GM18502 (cell line): ENCODE results near the gene PARD3B.

ENCODE experiments used
- ATAC-seq: cut with Tn5 transposase; IDR thresholded peaks from one replicate; pipeline ENCODE4 v1.9.1; 2021; ENCODE audit warnings: mild to moderate bottlenecking; ENCODE audit not compliant: unreplicated experiment, poor library complexity

PARD3B gene

DNA sequence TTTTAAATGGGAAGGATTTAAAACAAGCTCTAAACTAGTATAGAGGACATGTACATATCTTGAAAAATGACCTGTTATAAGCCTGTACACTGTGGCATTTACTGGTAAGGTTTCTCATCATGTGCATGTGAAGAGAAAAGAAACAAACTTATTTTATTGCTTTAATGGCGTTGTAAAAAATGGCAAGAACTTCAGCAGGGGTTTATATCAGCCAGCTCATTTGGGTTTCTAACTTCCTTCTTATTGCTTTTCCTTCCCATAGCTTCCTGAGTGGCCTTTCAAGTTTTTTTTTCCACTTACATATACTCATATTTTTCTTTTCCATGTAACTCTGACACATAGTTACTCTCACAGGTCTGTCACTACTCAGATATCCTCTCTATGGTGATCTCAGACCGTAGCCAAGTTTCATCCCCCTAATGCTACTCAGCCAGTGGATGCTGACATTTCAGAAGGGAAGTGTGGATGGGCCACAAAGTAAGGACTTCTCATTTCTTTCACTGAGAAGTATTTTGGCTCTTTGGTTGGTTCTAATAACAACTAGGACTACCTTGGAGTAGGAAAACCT lies 198.2 kb downstream of the PARD3B start:
- no peak for ATAC-seq

DNA sequence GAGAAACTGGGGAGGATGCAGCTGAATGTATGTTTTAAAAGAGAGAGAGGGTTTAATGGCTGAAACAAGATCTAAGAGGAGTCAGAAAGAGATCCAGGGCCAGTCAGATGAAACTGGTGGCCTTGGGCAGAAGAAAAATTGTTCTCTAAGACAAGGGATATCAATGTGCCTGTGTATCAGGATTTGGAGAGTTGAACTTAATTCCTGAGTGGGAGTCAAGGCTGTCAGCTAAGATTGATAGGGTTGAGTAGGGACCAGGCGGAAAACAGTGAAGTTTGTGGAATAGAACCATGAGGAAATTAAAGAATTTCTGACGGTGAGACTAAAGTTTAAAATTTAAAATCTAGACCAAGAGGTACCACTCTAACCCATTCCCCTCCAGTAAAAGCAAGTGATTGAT lies 199.2 kb downstream of the PARD3B start:
- ATAC-seq = no peak

DNA sequence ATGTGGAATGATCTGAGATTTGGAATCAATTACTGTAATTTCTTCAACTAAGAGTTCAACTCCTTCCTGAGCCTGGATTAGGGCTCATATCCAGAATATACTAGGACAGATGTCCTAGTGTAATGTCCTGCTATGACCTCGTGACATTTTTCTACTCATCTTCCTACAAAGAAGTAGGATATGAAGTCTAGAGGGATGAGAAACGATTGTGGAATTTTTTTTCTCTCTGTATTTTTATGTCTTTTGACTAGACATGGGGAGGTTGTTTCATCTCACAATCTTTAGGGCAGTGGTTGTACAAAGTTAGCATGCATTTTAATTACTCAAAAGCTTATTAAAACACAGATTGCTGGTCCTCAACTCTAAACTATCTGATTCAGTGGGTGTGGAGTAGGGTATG lies 203.0 kb downstream of the PARD3B start:
- no peak for ATAC-seq

DNA sequence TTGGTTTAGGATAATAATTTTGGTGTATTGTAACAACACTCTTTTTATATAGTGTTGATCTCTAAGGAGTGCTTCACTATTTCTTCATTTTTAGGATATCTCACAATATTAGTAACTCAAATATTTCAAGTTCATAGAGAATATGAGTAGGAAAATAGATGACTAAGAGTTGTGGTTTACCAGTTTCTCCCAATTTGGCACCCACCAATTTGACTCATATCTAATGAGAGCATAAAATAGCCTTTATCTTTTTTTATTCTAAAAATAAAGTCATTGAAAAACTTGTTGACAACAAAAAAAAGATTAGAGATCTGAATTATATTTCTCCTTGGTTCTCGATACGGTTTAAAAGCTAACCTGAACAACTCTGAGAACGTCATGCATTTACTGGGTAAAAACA lies 204.0 kb downstream of the PARD3B start:
- no peak for ATAC-seq

DNA sequence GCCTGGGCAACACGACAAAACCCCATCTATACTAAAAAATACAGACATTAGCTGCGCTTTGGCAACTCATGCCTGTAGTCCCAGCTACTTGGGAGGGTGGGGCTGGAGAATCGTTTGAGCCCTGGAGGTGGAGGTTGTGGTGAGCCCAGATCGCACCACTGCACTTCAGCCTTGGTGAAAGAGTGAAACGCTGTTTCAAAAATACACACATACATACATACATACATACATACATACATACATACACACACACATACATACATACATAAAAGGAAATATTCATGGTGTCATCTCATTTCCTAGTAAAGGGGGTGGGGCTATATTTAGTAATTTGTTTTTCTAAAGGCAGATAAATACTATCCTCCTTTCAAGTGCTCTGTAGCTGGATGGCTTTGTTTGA lies 205.1 kb downstream of the PARD3B start:
- no peak for ATAC-seq

DNA sequence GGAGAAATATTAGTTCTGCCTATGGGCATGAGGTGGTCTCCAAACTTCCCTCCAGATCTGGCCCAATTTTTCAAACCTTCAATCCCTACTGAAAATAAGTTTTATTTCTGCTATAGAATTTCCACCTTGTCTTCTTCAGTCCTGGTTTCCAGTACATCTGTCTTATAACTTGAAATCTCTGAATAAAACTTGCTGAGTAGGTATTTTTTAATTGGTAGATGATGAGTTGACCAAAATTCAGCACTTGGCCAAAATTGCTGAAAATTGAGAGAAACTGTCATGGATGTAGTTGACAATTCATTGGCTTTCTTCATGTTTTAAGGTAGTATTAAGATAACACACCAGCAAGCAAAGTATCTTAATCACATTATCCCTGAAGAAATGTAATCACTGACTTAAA lies 206.2 kb downstream of the PARD3B start:
- ATAC-seq = no peak

DNA sequence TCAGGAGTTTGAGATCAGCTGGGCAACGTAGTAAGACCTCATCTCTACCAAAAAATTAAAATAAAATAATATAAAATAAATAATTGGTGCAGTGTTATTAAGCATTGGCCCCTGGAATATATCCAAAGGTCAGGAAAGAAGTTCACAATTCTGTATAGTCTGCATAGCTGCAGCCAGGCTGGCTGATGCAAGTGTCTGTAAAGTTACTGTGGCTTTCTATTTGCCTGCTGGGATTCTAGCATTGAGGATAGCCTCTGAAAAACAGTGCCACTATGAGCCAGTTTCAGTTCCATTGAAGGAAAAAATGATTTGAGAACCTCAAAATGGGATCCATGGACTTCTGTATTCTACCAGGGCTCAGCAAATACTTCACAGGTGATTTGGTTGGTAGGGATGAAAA lies 208.6 kb downstream of the PARD3B start:
- ATAC-seq = no peak

DNA sequence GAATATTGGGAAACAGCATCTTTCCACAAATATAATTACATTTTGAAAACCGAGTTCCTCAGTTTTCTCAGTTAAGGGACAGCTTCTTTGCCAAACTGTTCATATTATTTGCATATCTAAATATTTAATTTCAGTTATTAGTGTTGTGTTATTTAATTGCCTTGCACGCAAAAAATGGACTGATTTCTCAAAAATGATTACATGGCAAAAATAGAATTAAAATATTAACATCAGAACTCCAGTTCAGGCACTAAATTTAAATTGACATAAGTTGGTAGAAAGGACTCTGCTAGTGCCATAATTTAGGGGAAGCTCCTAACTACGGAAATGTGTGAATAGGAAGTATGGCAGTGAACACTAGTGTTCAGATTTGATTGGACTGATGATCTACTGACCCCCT lies 209.6 kb downstream of the PARD3B start:
- no peak for ATAC-seq

DNA sequence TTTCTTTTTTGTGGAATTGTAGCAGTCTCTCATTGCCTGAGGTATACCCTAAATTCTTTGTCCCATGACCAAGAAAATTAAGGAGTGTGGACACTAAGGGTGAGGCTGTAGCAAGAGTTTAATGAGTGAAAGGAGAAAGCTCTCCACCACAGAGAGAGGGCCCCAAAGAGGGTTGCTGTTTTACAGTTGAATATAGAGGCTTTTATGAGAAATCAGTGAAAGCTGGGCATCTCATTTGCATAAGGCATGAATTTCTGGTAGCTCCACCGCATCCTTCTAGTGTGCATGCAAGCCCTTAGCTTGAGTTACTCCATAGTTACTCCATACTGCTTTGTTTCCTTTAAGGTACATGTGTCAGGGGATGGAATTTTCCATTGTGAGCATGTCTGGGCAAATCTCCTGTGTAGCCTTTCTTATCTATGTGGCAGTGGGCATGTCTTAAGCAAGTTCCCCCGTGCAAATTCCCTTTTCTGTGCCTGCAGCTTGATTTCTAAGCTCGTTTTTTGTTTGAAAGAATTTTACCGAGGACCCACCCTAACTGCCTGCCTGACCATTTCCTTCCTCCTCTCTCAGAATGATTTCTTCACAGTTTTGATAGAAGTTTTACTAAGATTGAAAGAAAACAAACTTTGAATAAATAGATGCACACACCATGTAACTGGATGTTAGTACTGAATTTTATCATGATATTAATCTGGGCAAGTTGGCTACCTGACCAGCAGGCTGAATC lies 218.9 kb downstream of the PARD3B start:
- no peak for ATAC-seq

DNA sequence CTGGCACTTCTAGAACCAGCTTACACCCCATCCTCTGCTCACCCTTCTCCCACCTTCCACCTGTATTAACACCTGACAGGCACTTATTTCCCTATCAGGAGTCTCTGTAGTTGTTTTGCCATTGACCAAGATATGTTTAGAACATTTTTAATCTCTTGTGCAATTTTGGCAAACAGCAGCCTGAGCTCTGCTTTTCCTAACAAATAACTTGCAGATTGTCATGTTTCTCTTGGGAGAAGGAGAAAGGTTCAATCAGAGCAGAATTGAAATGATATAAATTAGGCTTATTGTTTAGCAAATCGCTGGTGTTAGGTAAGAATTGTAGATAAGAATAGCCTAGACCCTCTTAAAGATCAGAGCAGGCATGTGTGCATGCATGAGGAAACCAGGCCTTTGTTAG lies 225.5 kb downstream of the PARD3B start:
- no peak for ATAC-seq

DNA sequence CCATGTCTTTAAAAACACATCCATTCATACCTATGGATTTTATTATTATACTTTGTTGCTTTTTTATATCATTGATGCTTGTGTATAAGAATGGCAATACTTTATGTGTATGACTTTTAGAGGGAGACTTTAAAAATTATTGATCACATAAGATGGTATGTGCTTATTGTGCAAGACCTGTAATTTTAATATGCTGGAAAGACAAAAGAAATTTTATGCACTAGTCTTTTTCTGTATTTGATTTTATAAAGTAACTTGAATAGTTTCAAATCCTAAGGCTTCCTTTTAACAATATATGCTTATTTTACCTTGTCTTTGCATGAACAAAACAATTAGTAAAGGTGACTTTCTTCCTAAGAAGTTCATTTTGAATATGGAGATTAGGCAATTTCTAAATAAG lies 226.4 kb downstream of the PARD3B start:
- no peak for ATAC-seq

DNA sequence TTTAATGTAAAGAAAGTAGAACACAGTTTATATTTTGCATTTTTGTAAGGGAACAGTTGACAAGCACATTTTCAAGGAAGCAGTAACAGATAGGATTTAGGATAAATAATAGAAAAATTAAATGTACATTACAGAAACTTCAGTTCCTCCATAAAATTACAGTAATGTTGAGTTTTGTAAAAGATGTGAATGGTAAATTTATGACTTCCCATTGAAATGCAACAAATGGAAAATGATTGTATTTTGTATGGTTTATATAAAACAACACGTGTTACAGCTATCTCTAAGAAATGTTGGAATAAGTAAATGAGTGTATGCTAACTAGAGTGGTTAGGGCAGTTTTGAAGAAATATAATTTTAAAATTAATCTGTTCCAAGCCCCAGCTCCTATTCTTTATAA lies 227.3 kb downstream of the PARD3B start:
- no peak for ATAC-seq

DNA sequence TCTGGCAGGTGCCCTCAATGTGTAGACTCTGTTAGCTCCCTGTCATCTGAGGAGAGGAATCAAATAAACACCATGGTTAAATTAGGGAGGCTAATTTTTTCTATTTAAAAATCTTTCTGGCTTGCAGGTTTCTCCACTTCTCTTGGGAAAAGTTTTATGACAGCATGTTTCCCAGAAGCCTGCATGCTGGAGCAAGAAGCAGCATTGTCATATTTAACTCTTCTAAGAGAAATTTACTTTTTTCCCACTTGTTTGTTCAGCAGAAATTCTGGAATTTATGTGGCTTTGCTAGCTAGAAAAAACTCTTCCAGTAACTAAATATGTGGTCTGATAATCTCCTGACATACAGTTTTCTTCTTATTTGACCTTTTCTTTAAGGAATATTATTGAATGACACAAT lies 230.5 kb downstream of the PARD3B start:
- no peak for ATAC-seq

DNA sequence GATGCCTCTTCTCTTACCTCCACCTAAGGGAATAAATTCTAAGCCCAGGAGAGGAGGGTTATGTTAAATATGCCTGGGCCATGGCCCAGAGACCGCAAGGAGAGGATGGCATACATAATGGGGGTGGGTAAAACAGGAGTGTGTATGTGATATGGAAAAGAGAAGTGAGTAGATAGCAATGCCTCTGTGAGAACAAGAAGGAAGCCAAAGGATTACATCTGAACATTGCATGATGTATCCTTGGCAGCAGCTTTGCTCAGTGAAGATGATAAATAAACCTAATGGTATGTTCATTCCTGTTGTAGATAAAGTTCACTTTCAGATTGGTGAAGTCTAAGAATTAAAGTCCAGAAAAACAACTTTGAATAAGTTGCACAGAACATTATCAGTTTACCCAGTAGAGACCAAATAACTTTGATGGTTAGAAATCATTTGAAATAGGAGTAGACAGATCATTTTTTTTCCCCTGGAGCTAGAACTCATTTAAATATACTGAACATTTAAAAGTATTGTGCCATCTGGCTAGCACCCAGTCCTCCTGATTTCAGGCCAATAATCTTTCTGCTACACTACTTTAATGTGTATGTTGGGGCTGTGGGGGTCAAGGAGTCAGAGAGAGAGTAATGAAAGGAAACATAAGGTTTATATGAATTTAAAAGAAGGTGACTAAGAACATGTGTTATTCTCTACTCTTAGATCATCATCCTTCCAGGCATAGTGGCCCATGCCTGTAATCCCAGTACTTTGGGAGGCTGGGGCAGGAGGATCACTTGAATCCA lies 231.7 kb downstream of the PARD3B start:
- ATAC-seq = no peak

DNA sequence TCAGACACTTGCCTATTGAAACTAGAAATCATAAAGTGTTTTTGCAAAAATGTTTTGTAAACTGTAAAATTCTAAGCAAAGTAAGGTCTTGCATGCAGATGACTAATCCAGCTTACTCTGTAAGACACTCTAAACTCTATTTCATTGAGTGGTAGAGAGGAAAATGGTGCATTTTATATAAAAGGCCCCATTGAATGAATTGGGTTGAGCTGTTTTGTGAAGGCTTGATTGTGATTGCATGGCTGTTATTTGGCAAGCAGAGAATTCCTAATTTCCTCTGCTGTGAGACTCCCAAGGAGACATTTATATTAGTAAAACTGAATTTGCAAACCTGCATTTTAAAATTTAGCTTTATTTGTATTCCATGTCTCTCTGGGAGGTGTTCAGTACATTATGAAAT lies 234.5 kb downstream of the PARD3B start:
- no peak for ATAC-seq

DNA sequence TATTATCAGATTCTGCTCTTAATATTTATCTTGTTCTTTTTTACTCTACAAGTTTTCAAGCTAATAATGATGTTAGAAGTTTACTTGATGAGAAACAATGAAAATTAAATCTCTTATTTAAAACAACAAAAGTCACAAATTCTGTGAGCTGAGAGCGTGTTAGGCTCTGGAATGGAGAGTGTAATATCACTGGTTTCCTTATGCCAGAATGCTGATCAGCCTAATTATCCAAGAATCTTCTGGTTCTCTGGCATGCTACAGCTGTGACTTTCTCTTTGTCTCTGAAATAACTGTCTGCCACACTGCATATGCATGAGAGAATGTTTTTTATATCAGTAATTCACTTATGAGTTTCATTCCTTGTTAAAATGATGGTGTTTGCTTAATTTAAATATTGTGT lies 236.7 kb downstream of the PARD3B start:
- no peak for ATAC-seq

DNA sequence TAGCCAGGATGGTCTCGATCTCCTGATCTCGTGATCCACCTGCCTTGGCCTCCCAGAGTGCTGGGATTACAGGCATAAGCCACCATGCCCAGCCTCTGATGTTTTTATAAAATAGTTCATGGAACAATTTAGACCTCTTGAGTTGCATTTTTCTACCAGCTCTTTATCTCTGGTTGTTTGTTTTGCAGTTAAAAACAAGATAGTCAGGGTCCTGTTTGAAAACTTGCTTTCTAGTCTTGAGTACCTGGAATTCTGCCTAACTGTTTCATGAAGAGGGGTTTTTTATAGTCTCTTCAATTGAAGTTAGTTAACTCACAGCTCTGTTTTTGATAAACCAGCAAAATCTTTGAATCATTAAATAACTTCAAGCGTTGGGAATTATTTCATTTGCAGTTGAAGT lies 244.8 kb downstream of the PARD3B start:
- ATAC-seq = no peak

DNA sequence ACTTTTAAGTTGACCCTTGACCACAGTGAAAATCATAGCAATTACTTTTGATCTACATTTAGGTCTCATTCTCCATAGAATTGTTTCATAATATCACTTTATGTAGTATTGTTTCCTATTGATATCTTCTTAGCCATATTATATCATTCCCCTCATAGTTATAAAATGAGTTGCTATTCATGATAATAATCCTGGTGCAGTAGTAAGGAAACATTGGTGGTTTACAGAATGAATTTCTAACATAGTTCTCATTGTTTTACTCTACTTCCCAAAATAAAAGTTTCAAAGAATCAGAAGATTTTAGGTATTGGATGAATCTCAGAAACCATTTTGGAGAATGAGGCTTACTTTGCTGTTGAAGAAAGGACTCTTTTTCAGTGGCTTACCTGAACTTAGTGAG lies 246.0 kb downstream of the PARD3B start:
- ATAC-seq = no peak

DNA sequence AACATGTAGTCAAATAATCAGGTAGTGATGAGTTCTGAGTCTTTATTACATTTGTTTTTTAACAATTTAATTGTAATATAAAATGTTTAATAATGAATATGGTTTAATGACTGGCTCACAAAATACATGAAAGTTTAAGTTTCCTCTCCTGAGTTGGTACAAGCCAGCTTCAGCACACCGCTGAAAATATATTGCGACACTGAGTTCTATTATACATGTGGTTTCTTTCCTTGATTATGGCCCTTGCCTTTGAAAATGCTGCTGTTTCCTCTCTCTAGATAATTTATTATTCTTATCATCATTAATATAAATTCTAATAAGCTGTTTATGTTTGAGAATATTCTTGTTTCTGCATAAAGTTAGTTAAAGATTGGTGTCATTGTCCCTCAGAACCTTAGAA lies 249.3 kb downstream of the PARD3B start:
- ATAC-seq = no peak

DNA sequence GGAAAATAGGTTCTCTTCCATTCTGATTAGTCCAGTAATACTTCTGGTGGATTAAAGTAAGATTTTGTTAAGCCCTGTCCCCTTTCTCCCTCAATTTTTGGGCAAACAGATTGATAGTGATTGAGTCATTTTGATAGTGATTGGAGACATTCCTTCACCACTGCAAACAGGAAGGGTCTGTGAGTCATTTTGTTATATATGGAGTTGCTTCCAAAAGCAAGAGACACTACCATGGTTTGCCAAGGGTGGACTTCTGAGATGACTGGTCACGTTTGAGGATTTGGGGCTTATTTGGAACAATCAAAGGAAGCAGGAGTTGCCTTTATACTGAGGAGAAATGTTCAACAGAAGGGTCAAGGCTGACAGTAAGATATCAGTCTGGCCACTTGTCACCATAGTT lies 249.9 kb downstream of the PARD3B start:
- ATAC-seq = no peak

DNA sequence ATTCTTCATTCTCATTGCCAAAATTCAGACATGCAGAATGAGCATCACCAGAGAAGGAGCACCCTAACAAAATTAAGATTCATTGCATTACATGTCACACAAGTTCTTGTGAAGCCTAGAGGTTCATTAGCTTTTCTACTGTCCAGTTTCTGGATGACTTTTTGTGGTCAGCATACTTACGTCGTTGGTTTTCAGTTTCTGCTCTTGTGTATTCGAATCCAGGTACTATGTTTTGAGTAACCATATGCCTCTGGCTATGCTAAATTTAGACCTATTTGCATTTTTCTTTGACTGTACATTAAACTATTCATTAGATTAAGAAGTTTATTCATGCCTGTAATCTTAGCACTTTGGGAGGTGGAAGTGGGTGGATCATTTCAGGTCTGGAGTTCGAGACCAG lies 251.3 kb downstream of the PARD3B start:
- peak; percentile 88 for ATAC-seq

DNA sequence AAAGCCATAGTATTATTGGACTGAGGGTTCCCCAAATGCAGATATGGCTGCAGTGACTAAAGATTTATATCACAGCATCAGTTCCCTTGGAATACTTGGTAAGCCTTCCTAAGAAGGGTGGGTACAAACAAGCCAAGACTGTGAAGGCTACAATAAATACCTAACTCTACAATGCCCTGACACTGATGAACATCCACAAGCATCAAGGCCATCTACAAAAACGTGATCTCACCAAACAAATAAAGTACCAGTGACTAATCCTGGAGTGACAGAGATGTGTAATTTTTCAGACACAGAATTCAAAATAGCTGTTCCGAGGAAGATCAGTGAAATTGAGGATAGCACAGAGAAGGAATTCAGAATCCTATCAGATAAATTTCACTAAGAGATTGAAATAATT lies 254.5 kb downstream of the PARD3B start:
- no peak for ATAC-seq
